Astrocyte (in vitro differentiated cells and primary cell): ENCODE results near the gene PFDN4. TPM values are rescaled to one million over a fixed set of nuclear protein-coding genes. Genes with fewer than 3 reads are reported as not detected.

Experiments
- DNase-seq: peaks from one replicate; pipeline ENCODE4 v3.0.0-alpha.2; 2010; ENCODE audit warnings: low read depth
- FAIRE-seq: peaks from 2 replicates; lab custom pipeline; 2011; peaks lifted over from hg19 to GRCh38; lab: Jason Lieb, UNC
- H2AFZ ChIP-seq: 2 replicates; pipeline ENCODE4 v1.6.0; 2012; ENCODE audit warnings: low read depth, low read length, inconsistent platforms
- H3K27ac ChIP-seq: 2 replicates; pipeline ENCODE4 v1.5.1; 2011; ENCODE audit warnings: low read depth, low read length, inconsistent platforms
- H3K27me3 ChIP-seq: 2 replicates; pipeline ENCODE4 v1.6.0; 2011; ENCODE audit warnings: low read length, inconsistent platforms; ENCODE audit not compliant: insufficient read depth
- H3K36me3 ChIP-seq: 2 replicates; pipeline ENCODE4 v1.5.1; 2011; ENCODE audit warnings: low read length, inconsistent platforms; ENCODE audit not compliant: insufficient read depth
- H3K4me1 ChIP-seq: 2 replicates; pipeline ENCODE4 v1.5.1; 2011; ENCODE audit warnings: low read length, inconsistent platforms; ENCODE audit not compliant: insufficient read depth
- H3K4me2 ChIP-seq: 2 replicates; pipeline ENCODE4 v1.6.0; 2012; ENCODE audit warnings: low read length, inconsistent platforms
- H3K4me3 ChIP-seq: 2 replicates; pipeline ENCODE4 v1.5.1; 2011; ENCODE audit warnings: low read depth, mild to moderate bottlenecking, low read length, inconsistent platforms; ENCODE audit not compliant: insufficient read depth
- H3K79me2 ChIP-seq: 2 replicates; pipeline ENCODE4 v1.6.0; 2012; ENCODE audit warnings: mild to moderate bottlenecking, low read length, inconsistent platforms; ENCODE audit not compliant: insufficient read depth
- H3K9ac ChIP-seq: 2 replicates; pipeline ENCODE4 v1.6.0; 2012; ENCODE audit warnings: mild to moderate bottlenecking, low read length, inconsistent platforms
- H3K9me3 ChIP-seq: 2 replicates; pipeline ENCODE4 v1.5.1; 2012; ENCODE audit warnings: low read depth, mild to moderate bottlenecking, low read length, inconsistent platforms; ENCODE audit not compliant: insufficient read depth
- H4K20me1 ChIP-seq: 2 replicates; pipeline ENCODE4 v1.6.0; 2012; ENCODE audit warnings: low read length, inconsistent platforms; ENCODE audit not compliant: insufficient read depth
- H3K27ac Mint-ChIP-seq: one replicate; pipeline ENCODE4 v1.8.0; 2021; ENCODE audit warnings: mild to moderate bottlenecking, mixed read lengths; ENCODE audit not compliant: unreplicated experiment
- H3K27me3 Mint-ChIP-seq: one replicate; pipeline ENCODE4 v1.8.0; 2021; ENCODE audit warnings: low read depth, mixed read lengths; ENCODE audit not compliant: unreplicated experiment
- H3K36me3 Mint-ChIP-seq: one replicate; pipeline ENCODE4 v1.8.0; 2021; ENCODE audit warnings: low read depth, mixed read lengths; ENCODE audit not compliant: unreplicated experiment
- H3K4me1 Mint-ChIP-seq: one replicate; pipeline ENCODE4 v1.8.0; 2021; ENCODE audit warnings: low read depth, mixed read lengths; ENCODE audit not compliant: unreplicated experiment
- H3K4me3 Mint-ChIP-seq: one replicate; pipeline ENCODE4 v1.8.0; 2021; ENCODE audit warnings: mild to moderate bottlenecking, moderate library complexity, mixed read lengths; ENCODE audit not compliant: unreplicated experiment
- H3K9me3 Mint-ChIP-seq: one replicate; pipeline ENCODE4 v1.8.0; 2021; ENCODE audit warnings: mild to moderate bottlenecking, mixed read lengths; ENCODE audit not compliant: unreplicated experiment
- CTCF ChIP-seq: IDR thresholded peaks from 2 replicates; pipeline ENCODE4 v1.5.1; 2011; ENCODE audit warnings: low read depth, mild to moderate bottlenecking, inconsistent platforms, low read length, moderate library complexity; ENCODE audit not compliant: insufficient read depth
- EZH2 ChIP-seq: IDR thresholded peaks from 2 replicates; pipeline ENCODE4 v1.6.1; 2012; ENCODE audit warnings: mild to moderate bottlenecking, low read length, inconsistent platforms; ENCODE audit not compliant: insufficient read depth
- total RNA-seq: library from RNA; stranded (reverse); gene quantifications from 2 replicates; pipeline ENCODE4 v1.2.1, GENCODE V29; 2021

The PFDN4 gene
- total RNA-seq, 1 donor from 2014 or later, result 35.2 TPM

DNA sequence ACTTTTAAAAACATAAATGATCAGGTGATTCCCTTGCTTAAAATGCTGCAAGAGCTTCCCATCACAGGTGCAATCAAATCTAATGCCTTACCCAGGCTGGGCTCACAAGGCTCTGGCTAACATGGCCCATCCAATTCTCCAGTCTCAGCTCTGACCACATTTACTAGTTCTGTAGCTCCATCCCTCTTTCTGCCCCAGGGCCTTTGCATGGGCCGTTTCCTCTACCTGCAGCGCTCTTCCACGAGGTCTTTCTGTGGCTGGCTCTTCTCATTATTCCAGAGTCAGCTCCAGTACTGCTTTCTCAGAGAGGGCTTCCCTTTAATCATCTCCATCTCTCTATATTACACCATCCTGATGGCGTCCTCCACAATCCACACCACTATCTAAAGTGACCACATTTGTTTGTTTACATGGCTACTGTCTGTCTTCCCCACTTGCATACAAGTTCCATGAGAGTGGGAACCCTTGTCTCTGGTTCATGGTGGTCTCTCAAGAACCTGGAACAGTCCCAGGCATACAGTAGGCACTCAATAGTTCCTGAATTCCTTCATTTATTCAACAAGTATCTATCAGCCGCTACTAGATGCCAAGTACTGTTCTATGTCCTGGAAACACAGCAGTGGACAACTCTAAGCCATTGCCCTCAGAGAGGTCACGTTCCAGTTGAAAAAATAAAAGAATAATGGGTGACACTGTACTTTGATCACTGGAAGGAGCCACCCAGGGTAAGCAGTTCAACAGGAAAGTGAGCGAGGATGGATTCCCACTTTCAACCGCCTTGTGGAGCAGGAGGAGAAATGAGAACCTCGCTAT is 46.7 kb upstream of the PFDN4 start:
- DNase-seq, result no peak
- Histone ChIP-seq H3K9me3 (no peaks in the 10 kb centered on the region), H3K4me2 (no peak overlapping the region), H3K9ac (no peak overlapping the region), H3K27ac (no peak overlapping the region), H3K4me1 (no peaks in the 10 kb centered on the region), H2AFZ (no peak overlapping the region), H3K36me3 (no peaks in the 10 kb centered on the region), H3K4me3 (no peak overlapping the region), H3K27me3 (peaks cover 3% of the 10 kb centered on the region), H3K79me2 (no peaks in the 10 kb centered on the region), H4K20me1 (no peaks in the 10 kb centered on the region)
- H3K4me3 Mint-ChIP-seq, result no peak overlapping the region
- FAIRE-seq, result no peak
- TF ChIP-seq EZH2 (no peak), CTCF (no peak)
- no peaks in the 10 kb centered on the region for H3K36me3 Mint-ChIP-seq
- H3K27ac Mint-ChIP-seq, result no peak overlapping the region
- no peaks in the 10 kb centered on the region for H3K4me1 Mint-ChIP-seq
- no peaks in the 10 kb centered on the region for H3K9me3 Mint-ChIP-seq
- H3K27me3 Mint-ChIP-seq, result peaks cover 8% of the 10 kb centered on the region

DNA sequence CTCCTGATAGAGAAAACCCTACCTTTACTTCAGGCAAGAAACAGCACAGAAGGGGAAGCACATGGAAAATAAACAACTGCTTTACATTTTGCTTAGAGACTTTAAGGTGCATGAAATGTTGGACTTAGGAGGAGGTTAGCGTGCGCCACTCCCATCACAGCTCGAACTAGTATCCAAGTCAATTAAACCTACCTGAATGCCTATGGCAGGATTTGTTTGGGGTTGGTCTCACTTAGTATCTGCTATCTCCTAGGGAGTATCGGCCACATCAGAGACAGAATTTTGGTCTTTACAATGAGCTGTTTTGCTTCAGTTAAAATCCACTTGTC is 46.1 kb upstream of the PFDN4 start:
- TF ChIP-seq EZH2, result no peak
- TF ChIP-seq CTCF, result no peak
- no peak overlapping the region for H3K4me2 ChIP-seq
- no peak overlapping the region for H2AFZ ChIP-seq
- H3K9me3 ChIP-seq, result no peaks in the 10 kb centered on the region
- Mint-ChIP-seq H3K4me3 (no peak overlapping the region), H3K36me3 (no peaks in the 10 kb centered on the region), H3K27ac (no peak overlapping the region), H3K4me1 (no peaks in the 10 kb centered on the region), H3K9me3 (no peaks in the 10 kb centered on the region), H3K27me3 (peaks cover 8% of the 10 kb centered on the region)
- H3K79me2 ChIP-seq, result no peaks in the 10 kb centered on the region
- H3K4me3 ChIP-seq, result no peak overlapping the region
- H3K27me3 ChIP-seq, result peaks cover 3% of the 10 kb centered on the region
- FAIRE-seq (no peak), DNase-seq (no peak)
- no peak overlapping the region for H3K27ac ChIP-seq
- no peaks in the 10 kb centered on the region for H3K4me1 ChIP-seq
- H3K9ac ChIP-seq, result no peak overlapping the region
- H4K20me1 ChIP-seq, result no peaks in the 10 kb centered on the region
- no peaks in the 10 kb centered on the region for H3K36me3 ChIP-seq

- H3K27me3 Mint-ChIP-seq, result peaks cover 2% of the 10 kb centered on the region
- Histone ChIP-seq H3K79me2 (no peaks in the 10 kb centered on the region), H2AFZ (no peak overlapping the region), H3K27ac (no peak overlapping the region), H3K27me3 (peaks cover 3% of the 10 kb centered on the region), H3K4me1 (no peaks in the 10 kb centered on the region), H3K4me3 (no peak overlapping the region), H4K20me1 (no peaks in the 10 kb centered on the region), H3K9me3 (no peaks in the 10 kb centered on the region), H3K4me2 (no peak overlapping the region), H3K36me3 (no peaks in the 10 kb centered on the region), H3K9ac (no peak overlapping the region)
- FAIRE-seq (no peak), DNase-seq (no peak)
- H3K9me3 Mint-ChIP-seq, result no peaks in the 10 kb centered on the region
- H3K27ac Mint-ChIP-seq, result no peak overlapping the region
- no peak overlapping the region for H3K4me3 Mint-ChIP-seq
- TF ChIP-seq CTCF (no peak), EZH2 (no peak)
- H3K4me1 Mint-ChIP-seq, result no peaks in the 10 kb centered on the region
- no peaks in the 10 kb centered on the region for H3K36me3 Mint-ChIP-seq
These were observed 45.4 kb upstream of the PFDN4 start for GRCh38 chr20:54162378-54163009.
